GM21786 (cell line): ENCODE data around the gene EHD2.

Experiments
- ATAC-seq: cut with Tn5 transposase; IDR thresholded peaks from one replicate; pipeline ENCODE4 v1.9.1; 2021; ENCODE audit not compliant: unreplicated experiment

EHD2 gene

DNA sequence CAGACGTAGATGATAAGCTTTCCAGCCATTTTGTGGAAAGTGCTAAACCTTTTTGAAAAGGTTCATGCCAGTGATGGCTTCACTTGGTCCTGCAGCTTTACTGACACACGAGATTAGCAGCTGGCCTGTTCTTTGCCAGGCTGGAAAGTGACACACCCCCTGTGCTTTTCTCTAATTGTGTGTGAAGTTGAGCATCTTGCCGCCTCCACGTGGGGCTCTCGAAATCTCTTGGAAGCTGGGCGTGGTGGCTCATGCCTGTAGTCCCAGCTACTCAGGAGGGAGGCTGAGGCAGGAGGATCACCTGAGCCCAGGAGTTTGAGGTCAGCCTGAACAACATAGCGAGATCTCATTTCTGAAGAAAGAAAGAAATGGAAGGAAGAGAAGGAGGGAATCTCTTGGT, 25.3 kb upstream of the EHD2 start:
- ATAC-seq = no peak

DNA sequence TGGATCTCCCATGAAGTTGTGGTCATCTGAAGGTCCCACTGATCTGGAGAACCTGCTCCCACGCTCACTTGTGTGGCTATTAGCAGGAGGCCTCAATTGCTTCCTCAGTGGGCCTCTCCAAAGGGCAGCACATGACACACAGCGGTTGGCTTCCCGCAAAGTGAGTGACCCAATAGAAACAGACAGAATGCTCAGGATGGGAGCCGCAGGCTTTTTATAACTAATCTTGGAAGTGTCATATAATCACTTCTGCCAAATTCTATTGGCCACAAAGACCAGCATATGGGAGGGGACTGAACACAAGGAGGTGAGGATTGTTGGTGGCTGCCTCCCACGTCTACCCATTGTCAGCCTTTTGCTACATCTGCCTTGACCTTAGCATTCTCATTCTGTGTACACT, 22.1 kb upstream of the EHD2 start:
- ATAC-seq = no peak

DNA sequence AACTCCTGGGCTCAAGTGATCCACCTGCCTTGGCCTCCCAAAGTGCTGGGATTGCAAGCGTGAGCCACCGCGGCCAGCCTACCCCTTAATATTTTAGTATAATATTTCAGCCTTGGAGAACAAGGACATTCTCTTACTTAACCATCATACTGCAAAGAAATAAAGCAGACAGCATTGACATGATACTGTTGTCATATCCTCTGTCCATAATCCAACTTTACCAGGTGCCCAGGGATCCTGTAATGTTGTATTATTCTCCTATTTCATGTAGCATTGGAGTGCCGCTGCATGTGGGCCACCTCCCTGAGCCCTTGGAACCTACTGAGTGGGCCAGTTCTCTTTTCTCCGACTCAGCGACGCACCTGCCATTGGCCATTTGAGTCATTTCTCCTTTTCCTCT, 21.4 kb upstream of the EHD2 start:
- ATAC-seq = no peak

- ATAC-seq = no peak
Measured at GRCh38 chr19:47693489-47693888, 19.7 kb upstream of the EHD2 start.

DNA sequence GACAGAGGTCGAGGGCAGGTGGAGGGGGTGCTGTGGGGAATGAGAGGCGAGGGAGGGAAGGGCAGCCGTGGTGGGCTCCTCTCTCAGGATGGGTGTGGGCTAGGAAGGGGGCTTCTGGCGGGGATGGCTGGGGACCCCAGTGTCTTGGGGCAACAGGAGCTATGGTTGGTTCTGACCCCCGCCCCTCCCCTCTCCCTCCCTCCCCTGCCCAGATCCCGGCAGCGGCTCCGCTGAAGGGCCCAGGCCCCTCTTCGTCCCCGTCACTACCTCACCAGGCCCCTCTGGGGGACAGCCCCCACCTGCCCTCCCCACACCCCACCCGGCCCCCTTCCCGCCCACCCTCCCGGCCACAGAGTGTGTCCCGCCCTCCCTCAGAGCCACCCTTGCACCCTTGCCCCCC, 19.3 kb upstream of the EHD2 start:
- no peak for ATAC-seq

DNA sequence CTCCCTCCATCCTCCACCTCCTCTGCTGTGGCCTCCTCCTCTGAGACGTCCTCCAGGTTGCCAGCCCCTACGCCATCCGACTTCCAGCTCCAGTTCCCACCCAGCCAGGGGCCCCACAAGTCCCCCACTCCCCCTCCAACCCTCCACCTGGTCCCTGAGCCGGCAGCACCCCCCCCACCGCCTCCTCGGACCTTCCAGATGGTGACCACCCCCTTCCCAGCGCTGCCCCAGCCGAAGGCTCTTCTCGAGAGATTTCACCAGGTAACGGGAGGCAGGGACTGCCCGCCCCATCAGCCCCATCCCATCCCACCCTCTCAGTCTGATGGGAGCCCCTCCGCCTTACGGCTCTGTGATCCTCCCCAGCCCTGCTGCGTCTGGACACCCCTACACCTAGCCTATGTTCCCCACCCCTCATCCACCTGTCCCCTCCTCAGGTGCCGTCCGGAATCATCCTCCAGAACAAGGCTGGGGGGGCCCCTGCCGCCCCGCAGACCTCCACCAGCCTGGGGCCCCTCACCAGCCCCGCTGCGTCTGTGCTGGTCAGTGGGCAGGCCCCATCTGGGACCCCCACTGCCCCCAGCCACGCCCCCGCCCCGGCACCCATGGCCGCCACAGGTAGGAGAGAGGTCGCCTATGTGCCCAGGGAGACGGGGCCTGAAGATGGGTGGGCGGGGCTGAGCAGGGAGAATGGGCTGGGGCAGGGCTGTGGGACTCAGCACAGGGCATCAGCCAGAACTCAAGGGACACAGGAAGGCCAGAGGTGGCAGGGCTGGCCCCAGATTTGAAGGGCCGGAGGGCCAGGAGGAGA, 18.6 kb upstream of the EHD2 start:
- no peak for ATAC-seq

DNA sequence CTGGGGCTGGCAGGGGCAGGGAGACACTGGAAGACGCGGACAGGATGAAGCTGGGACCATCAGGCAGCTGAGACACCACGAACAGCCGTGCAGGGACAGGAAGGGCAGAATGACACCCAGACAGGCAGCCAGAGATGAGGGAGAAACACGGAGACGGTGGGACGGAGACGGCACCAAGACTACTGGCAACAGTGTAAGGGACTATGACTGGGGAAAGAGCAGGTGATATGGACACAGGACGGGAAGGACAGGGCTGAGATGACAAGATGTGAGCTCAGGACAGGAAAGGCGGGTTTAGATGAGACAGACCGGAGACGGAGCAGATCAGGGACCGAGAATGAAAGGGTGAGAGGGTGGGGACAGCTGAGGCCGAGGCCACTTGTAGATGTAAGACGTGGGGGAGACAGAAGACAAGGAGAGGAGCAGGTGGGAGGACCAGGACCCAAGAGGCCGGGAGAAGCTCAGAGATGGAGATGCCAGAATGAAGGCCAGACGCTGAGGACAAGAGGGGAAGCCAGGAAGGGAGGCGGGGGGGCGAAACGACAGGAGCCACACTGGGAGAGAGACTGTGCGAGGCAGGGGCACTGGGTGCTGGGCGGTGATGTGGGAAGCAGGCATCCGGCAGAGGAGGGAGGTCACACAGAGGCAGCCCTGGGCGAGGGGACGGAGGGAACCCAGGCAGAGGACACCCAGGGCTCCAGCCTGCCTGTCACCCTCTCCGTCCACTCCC, 17.5 kb upstream of the EHD2 start:
- no peak for ATAC-seq

DNA sequence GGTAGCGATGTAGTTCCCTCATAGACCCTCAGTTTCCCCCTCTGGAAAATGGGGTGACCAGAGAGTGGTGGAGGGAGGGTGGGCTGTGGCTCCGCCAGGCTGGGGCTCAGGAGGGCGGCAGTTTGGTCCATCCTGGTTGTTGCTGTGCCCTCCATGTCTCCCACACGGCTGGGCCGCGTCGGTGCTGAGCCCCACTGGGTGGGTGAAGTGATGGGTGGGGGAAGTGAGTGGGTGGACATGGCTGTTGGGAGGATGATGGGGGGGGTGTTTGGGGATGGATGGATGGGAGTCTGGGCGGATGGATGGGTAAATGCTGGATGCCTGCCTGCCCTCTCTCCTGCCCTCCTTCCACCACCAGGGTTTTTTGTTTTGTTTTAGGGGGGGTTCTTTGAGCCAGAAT, 16.6 kb upstream of the EHD2 start:
- no peak for ATAC-seq

- no peak for ATAC-seq
Measured at GRCh38 chr19:47697863-47698609, 15.2 kb upstream of the EHD2 start.

GRCh38 chr19:47698631-47699359, 14.4 kb upstream of the EHD2 start:
- ATAC-seq = no peak

DNA sequence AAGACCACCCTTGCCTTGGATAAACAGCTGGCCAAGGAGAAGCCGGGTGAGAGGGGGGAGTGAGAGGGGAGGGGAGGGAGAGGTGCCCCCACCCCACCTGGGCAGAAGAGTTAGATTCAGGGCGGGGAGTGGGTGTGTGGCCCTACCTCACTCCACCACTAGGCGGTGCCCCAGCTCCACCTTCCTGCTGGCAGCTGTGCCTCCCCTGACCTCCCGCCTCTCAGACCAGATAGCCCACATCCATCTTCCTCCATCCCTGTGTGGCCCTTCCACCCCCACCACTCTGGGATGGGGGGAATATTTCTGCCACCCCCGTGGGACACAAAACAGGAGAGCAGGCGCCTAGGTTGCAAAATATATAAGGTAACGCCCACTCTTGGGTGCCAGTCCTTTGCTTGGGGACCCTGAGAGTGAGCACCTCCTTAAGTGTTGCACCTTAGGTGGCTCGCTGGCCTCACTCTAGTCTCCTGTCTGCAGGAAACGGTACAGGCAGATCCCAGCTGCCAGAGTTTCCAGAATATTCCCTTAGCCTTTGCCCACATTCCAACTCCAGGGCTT, 13.8 kb upstream of the EHD2 start:
- no peak for ATAC-seq

GRCh38 chr19:47700934-47701716, 12.1 kb upstream of the EHD2 start:
- no peak for ATAC-seq

GRCh38 chr19:47701717-47702552, 11.3 kb upstream of the EHD2 start:
- ATAC-seq = no peak

DNA sequence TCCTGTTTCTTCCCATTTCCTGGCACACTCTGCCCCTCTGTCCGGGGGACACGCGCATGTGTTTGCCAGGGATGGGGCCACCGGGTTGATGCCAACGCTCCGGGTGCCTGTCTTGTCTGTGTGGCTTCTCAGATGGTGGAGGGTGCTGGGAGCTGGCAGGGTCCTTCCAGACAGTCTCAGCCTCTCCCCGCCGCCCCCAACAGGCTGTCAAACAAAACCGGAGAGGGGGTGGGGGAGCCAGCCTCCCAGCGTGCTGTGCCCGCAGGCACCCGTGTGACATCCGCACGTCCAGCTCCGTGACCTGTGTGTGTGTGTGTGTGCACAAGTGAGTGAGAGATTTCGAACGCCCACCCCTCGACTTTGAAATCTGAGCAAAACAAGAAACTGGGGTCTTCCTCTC, 10.6 kb upstream of the EHD2 start:
- no peak for ATAC-seq

DNA sequence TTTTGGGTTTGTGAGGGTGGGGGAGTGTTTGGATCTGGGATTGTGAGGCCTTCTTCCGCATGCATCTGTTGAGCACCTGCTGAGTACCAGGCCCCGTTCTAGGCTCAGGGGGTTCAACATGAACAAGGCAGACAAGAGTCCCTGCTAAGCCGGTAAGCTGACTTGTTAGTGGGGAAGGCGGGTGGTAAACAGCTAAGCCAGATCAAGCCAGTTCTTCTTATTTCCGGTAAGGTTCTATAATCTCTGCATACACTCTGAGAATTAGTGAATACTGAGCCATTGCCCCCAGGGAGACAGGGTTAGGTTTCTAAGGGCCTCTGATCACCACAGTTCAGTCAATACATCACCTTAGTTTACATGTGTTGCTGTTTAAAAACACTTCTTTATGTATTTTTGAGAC, 9.9 kb upstream of the EHD2 start:
- ATAC-seq = no peak

GRCh38 chr19:47704024-47704423, 9.2 kb upstream of the EHD2 start:
- ATAC-seq = no peak

DNA sequence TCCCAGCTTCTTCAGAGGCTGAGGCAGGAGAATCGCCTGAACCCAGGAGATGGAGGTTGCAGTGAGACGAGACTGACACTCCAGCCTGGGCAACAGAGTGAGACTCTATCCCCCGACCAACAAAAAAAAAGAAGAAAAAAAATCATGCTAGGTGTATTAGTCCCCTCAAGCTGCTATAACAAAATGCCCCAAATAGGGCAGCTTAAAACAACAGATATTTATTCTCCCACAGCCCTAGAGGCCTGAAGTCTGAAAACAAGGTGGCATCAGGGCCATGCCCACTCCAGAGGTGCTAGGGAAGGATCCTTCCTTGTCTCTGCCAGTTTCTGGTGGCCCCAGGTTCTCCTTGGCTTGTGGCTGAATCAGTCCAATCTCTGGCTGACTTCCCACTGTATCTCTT, 8.6 kb upstream of the EHD2 start:
- ATAC-seq = no peak

- ATAC-seq = no peak
Measured at GRCh38 chr19:47707135-47707925, 5.9 kb upstream of the EHD2 start.
